Activated naive CD4-positive, alpha-beta T cell treated with anti-CD3 and anti-CD28 coated beads for 36 hours (primary cell): ENCODE data around the gene RAPGEF1. TPM values are rescaled to one million over a fixed set of nuclear protein-coding genes. Genes with fewer than 3 reads are reported as not detected.

ENCODE experiments used
- CTCF ChIA-PET: fragments of 350-600 bp; sonication (Branson Sonifier 250); formaldehyde crosslinking; loops from one replicate; lab custom pipeline; 2021; ENCODE audit warnings: antibody characterized with exemption; lab: Charles Lee
- DNase-seq: peaks from one replicate; pipeline ENCODE4 v3.0.0-alpha.2; 2020
- H3K27ac Mint-ChIP-seq: one replicate; pipeline ENCODE4 v1.8.0; 2021; ENCODE audit warnings: mild to moderate bottlenecking, mixed read lengths
- H3K27me3 Mint-ChIP-seq: one replicate; pipeline ENCODE4 v1.8.0; 2021; ENCODE audit warnings: low read depth, mixed read lengths
- H3K36me3 Mint-ChIP-seq: one replicate; pipeline ENCODE4 v1.8.0; 2021; ENCODE audit warnings: low read depth, mixed read lengths
- H3K4me1 Mint-ChIP-seq: one replicate; pipeline ENCODE4 v1.8.0; 2021; ENCODE audit warnings: low read depth, mixed read lengths
- H3K4me3 Mint-ChIP-seq: one replicate; pipeline ENCODE4 v1.8.0; 2021; ENCODE audit warnings: mild to moderate bottlenecking, moderate library complexity, mixed read lengths
- H3K9me3 Mint-ChIP-seq: one replicate; pipeline ENCODE4 v1.8.0; 2021; ENCODE audit warnings: mixed read lengths
- intact Hi-C: fragments of 100-400 bp; cut with micrococcal nuclease; formaldehyde crosslinking; loops from one replicate; pipeline ENCODE4 v1.15.1; 2023
- total RNA-seq, 2 experiments: library from RNA; stranded (reverse); gene quantifications; one replicate each; pipeline ENCODE4 v1.2.3, GENCODE V29; 2021

The RAPGEF1 gene, protein sequence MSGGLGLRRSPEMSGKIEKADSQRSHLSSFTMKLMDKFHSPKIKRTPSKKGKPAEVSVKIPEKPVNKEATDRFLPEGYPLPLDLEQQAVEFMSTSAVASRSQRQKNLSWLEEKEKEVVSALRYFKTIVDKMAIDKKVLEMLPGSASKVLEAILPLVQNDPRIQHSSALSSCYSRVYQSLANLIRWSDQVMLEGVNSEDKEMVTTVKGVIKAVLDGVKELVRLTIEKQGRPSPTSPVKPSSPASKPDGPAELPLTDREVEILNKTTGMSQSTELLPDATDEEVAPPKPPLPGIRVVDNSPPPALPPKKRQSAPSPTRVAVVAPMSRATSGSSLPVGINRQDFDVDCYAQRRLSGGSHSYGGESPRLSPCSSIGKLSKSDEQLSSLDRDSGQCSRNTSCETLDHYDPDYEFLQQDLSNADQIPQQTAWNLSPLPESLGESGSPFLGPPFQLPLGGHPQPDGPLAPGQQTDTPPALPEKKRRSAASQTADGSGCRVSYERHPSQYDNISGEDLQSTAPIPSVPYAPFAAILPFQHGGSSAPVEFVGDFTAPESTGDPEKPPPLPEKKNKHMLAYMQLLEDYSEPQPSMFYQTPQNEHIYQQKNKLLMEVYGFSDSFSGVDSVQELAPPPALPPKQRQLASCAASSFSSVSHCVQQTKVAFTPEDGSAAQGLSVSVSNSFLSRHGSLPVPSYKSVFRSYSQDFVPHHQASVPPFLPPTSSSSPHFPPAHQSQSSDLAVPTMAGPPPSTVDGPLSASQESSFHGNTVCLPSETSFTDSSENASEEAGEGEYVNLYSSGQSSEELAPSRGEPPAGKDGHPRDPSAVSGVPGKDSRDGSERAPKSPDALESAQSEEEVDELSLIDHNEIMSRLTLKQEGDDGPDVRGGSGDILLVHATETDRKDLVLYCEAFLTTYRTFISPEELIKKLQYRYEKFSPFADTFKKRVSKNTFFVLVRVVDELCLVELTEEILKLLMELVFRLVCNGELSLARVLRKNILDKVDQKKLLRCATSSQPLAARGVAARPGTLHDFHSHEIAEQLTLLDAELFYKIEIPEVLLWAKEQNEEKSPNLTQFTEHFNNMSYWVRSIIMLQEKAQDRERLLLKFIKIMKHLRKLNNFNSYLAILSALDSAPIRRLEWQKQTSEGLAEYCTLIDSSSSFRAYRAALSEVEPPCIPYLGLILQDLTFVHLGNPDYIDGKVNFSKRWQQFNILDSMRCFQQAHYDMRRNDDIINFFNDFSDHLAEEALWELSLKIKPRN (N-terminal part only)
- 10 to 100 TPM; 55.9 to 59.9 TPM for total RNA-seq

DNA sequence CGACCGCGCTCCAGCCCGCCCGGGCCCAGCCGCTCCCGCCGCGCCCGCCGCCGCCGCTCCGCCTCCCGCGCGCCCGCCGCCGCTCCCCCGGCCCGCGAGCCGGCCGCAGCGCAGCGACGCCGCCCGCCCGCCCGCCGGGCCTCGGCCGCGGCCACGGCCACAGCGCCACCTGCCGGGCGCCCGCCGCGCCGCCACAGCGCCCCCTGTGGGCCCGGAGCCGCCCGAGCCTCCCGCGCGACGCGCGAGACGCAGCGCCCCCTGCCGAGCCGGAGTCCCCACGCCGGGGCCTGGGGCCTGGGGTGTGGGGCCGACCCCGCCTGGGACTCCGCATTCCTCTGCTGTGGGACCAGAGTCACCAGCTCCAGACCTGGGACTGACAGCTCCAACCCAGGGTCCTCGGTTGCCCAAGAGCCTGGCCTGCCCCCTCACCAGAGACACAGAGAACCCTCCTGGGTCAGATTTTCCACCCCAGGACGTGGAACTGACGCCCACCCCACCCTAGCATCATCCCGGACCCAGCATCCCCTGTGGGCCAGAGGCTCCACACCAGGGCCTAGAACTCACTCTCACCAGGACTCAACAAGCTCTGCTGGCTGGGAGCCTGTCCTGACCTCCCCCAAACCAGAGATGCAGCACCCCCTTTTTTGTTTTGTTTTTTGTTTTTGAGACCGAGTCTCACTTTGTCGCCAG lies at the start of gene RAPGEF1:
Gene RAPGEF1 (minus strand): TSS at position 118 of the 690 bp plus-strand sequence. CDS start 246 bp downstream, outside the sequence.
- H3K4me1 Mint-ChIP-seq, result peaks cover 59% of the 10 kb centered on the region

DNA sequence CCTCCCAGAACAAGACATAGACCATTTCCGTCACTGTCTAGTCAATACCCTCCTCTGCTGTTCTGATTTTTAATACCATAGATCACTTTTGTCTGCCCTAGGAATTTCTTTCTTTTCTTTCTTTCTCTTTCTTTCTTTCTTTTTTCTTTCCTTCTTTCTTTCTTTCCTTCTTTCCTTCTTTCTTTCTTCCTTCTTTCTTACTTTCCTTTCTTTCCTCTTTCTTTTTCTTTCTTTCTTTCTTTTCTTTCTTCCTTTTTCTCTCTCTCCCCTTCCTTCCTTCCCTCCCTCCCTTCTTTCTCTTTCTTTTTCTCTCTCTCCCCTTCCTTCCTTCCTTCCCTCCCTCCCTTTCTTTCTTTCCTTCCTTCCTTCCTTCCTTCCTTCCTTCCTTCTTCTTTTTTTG lies 49.0 kb upstream of the RAPGEF1 start:
- no peak for DNase-seq
- intact Hi-C loops, result no loop called here
- Mint-ChIP-seq H3K4me1 (no peaks in the 10 kb centered on the region), H3K27me3 (peaks cover 28% of the 10 kb centered on the region), H3K36me3 (no peaks in the 10 kb centered on the region), H3K9me3 (no peaks in the 10 kb centered on the region), H3K27ac (no peak overlapping the region), H3K4me3 (no peak overlapping the region)
- CTCF ChIA-PET, result interaction anchor here (1.3 kb wide), 1 partner anchor 29 kb away, joined by 8 read pairs; no protein-coding TSS in a partner anchor

More for the DNA sequence above, at the start of gene RAPGEF1:
- intact Hi-C loops, result loop anchor here (1.0 to 5.0 kb wide), 3 partner anchors 9 to 238 kb away; partner anchors contain the start of gene POMT1
- Mint-ChIP-seq H3K27ac (peak within 1 kb of the TSS; percentile 88), H3K9me3 (no peaks in the 10 kb centered on the region), H3K4me3 (peak within 1 kb of the TSS; percentile 88), H3K36me3 (peaks cover 2% of the 10 kb centered on the region), H3K27me3 (no peaks in the 10 kb centered on the region)
- peak; percentile 78 for DNase-seq
- CTCF ChIA-PET, result interaction anchor here (0.6 to 3.6 kb wide), 22 partner anchors 9 to 155 kb away, joined by 3 to 52 read pairs (median 4); no protein-coding TSS in a partner anchor

DNA sequence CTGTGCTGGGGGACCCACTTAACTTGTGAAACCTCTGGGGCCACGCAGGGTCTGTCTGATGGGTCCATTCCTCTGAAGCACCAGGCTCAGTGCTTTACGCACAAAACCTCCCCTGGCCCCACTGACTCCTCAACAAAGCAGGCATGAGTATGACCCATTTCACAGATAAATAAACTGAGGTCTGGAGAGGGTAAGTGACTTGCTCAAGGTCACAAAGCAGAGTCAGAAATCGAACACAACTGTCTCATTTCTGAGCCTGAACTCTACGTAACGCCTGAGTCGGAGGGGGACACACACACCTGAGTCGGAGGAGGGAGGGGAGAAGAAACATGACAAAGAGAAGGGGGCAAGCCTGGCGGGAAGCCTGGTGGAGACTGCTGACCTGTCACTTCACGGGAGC lies 48.0 kb upstream of the RAPGEF1 start:
- Mint-ChIP-seq H3K27me3 (peaks cover 37% of the 10 kb centered on the region), H3K9me3 (peaks cover 6% of the 10 kb centered on the region), H3K36me3 (no peaks in the 10 kb centered on the region), H3K4me3 (no peak overlapping the region), H3K4me1 (no peaks in the 10 kb centered on the region), H3K27ac (no peak overlapping the region)
- CTCF ChIA-PET, result no interaction called here
- DNase-seq, result no peak
- intact Hi-C loops, result no loop called here

DNA sequence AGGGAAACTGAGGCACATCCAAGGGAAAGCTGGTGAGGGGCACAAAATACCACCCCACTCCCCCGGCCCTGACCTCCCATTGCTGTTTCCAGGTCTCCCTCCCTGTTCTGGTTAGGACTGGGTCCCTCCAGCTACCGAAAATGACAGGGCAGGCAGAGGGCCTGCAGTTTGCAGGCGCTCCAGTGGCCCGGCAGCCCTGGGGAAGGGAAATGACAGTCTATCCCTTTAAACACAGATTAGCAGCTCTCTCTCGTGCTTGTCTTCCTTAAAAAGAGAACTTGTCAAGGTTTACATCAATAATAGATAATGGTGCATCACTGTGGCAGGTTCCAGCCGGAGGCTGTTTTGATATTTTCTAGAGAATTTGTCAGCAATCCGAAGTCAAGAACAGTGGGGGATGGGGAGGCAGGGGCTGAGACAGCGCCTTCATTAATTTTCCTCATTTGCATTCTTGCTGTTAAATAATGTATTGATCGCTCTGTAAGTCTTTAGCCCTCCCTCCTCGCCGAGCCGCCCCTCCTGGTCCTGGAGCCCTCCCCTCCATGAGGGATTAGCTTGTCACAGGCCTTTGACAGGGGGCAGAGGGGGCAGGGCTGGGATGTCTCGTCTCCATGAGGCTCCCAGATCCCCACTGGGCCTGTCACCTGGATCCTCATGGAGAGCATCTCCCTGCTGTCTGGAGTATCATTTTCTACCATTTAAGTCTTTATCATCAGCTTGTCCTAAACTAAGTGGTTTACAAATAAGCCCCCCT lies 45.0 kb upstream of the RAPGEF1 start:
- no peak overlapping the region for H3K27ac Mint-ChIP-seq
- intact Hi-C loops, result no loop called here
- no peak overlapping the region for H3K4me3 Mint-ChIP-seq
- peaks cover 7% of the 10 kb centered on the region for H3K4me1 Mint-ChIP-seq
- DNase-seq, result no peak
- peaks cover 34% of the 10 kb centered on the region for H3K27me3 Mint-ChIP-seq
- CTCF ChIA-PET, result interaction anchor here (0.5 kb wide), 1 partner anchor 362 kb away, joined by 5 read pairs; no protein-coding TSS in a partner anchor
- H3K9me3 Mint-ChIP-seq, result peaks cover 6% of the 10 kb centered on the region
- no peaks in the 10 kb centered on the region for H3K36me3 Mint-ChIP-seq

DNA sequence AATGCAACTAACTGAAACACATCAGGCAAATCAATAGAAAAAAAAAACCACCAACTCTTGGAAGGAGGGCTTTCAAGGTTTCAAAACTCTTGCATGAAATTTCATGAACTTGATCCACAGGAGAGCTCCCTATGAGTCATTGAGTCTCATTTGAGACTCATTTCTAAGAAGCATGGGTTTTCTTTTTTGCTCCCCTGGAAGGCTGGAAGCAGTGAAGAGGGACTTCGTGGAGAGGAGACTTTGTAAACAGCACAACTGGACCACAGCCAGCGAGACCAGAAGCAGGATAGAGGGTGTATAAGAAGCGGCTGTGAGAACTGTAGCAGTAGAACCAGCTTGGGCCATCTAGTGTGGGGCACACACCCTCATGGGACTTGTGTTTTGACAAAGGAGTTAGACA lies 41.2 kb upstream of the RAPGEF1 start:
- peaks cover 6% of the 10 kb centered on the region for H3K9me3 Mint-ChIP-seq
- H3K4me1 Mint-ChIP-seq, result peaks cover 7% of the 10 kb centered on the region
- no peak overlapping the region for H3K27ac Mint-ChIP-seq
- CTCF ChIA-PET, result interaction anchor here (0.6 kb wide), 1 partner anchor 30 kb away, joined by 3 read pairs; no protein-coding TSS in a partner anchor
- DNase-seq, result no peak
- H3K4me3 Mint-ChIP-seq, result no peak overlapping the region
- H3K27me3 Mint-ChIP-seq, result peaks cover 36% of the 10 kb centered on the region
- intact Hi-C loops, result no loop called here
- no peaks in the 10 kb centered on the region for H3K36me3 Mint-ChIP-seq

DNA sequence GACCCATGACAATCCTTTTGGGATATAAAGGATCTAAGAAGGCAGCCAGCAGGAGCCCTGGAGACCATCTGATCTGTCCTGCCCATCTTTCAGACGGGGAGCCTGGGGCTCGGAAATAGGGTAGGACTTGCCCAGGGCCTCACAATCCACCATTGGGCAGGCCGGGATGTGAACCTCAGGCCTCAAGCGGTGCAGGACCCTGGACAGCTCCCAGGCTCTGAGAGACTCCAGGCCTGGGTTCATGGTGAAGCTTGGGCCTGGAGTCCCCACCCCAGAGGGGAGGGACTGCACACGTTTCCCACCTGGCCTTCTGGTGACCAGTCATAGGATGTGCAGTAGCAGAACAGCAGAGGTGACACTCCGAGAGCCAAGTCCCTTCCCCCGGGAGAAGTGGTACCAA lies 36.6 kb upstream of the RAPGEF1 start:
- Mint-ChIP-seq H3K27ac (no peak overlapping the region), H3K4me1 (peaks cover 7% of the 10 kb centered on the region), H3K9me3 (no peaks in the 10 kb centered on the region), H3K4me3 (no peak overlapping the region), H3K36me3 (no peaks in the 10 kb centered on the region), H3K27me3 (peaks cover 27% of the 10 kb centered on the region)
- CTCF ChIA-PET, result no interaction called here
- peak; percentile 63 for DNase-seq
- intact Hi-C loops, result no loop called here

DNA sequence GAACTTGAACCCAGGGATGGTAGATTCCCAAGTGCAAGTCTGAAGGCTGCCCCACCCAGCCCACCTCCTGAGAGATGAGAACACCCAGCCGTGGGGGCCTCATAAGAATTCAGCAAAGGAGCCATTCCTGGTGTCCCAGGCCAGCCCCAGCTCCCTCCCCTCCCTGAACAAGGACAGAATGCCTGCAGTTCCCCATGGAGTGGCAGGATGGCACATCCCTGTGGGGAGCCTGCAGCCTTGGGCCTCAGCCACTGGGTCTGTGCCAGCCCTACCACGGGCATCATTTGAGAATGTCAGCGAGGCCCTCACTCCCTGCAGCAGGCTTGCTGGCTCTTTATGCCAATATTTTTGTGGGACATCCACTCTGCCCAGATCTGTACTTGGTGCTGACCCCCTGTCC lies 36.2 kb upstream of the RAPGEF1 start:
- H3K4me3 Mint-ChIP-seq, result no peak overlapping the region

DNA sequence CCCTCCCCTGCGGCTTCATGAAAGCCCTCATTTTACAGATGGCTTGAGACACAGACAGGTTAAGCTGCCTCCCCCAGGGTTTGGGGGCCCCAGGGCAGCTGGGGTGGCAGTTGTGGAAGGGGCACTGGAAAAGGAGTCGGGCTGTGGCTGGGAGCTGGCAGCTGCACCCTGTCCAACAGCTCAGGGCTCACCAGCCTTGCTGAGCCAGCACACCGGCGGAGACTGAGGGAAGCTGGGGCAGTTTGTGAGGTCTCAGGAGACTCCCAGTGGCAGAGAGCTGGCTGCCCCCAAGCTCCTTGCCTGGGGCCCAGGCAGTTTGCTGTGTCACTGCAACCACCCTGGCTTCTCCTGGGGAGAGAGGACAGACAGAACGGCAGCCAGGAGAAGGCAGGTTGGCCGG lies 34.8 kb upstream of the RAPGEF1 start:
- no peaks in the 10 kb centered on the region for H3K4me1 Mint-ChIP-seq
- H3K4me3 Mint-ChIP-seq, result no peak overlapping the region
- H3K9me3 Mint-ChIP-seq, result no peaks in the 10 kb centered on the region
- no peak for DNase-seq
- intact Hi-C loops, result no loop called here
- no peak overlapping the region for H3K27ac Mint-ChIP-seq
- no peaks in the 10 kb centered on the region for H3K36me3 Mint-ChIP-seq
- H3K27me3 Mint-ChIP-seq, result peaks cover 30% of the 10 kb centered on the region
- CTCF ChIA-PET, result interaction anchor here (0.9 to 1.1 kb wide), 2 partner anchors 12 to 462 kb away, joined by 3 read pairs; no protein-coding TSS in a partner anchor

More for the DNA sequence above, 36.2 kb upstream of the RAPGEF1 start:
- intact Hi-C loops, result no loop called here
- Mint-ChIP-seq H3K4me1 (peaks cover 5% of the 10 kb centered on the region), H3K9me3 (no peaks in the 10 kb centered on the region), H3K36me3 (no peaks in the 10 kb centered on the region), H3K27me3 (peaks cover 27% of the 10 kb centered on the region), H3K27ac (no peak overlapping the region)
- DNase-seq, result no peak
- CTCF ChIA-PET, result no interaction called here

DNA sequence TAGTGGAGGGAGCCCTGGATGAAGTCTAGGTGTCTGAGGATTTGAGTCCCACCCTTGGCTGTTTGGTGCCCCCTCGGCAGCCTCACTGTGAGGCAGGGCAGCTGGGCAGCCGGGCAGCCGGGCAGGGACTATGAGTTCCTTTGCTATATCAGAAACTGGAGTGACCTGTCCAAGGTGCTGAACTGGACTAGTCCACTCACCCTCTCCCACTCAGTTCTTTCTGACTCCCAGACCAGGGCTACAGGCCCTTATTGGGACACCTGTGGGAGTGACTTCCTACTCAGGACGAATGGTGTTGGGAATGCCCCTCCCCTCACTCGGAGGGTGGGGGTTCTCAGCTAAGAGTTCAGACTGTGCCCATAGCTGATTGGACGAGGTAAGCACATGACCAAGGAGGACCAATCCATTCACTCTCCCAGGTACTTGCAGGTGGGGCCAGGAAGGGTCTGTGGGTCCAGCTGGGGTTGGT lies 34.1 kb upstream of the RAPGEF1 start:
- Mint-ChIP-seq H3K27me3 (peaks cover 27% of the 10 kb centered on the region), H3K4me1 (no peaks in the 10 kb centered on the region), H3K4me3 (no peak overlapping the region), H3K9me3 (no peaks in the 10 kb centered on the region), H3K27ac (no peak overlapping the region), H3K36me3 (no peaks in the 10 kb centered on the region)
- intact Hi-C loops, result no loop called here
- CTCF ChIA-PET, result interaction anchor here (0.9 to 1.1 kb wide), 2 partner anchors 11 to 462 kb away, joined by 3 read pairs; no protein-coding TSS in a partner anchor
- peak; percentile 60 for DNase-seq

DNA sequence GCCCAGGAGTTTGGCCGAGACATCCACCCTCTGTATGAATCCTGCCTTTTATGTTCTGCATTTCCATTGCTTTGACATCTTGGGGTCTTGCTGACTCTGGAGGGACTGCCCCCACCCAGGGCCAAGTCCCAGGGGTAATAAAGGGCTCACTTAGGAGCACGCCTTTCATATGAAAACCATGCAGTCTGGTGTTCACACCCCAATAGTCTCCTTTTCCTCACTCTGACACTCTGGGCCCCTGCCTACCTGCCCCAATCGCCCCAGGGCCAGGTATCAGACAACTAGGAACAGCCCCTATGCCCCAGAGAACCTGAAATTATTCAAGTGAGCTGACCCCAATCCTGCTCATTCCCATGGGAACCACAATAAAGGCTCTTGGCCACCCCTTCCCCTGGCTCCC lies 33.1 kb upstream of the RAPGEF1 start:
- no peaks in the 10 kb centered on the region for H3K4me1 Mint-ChIP-seq
- no peak overlapping the region for H3K27ac Mint-ChIP-seq
- no peak overlapping the region for H3K4me3 Mint-ChIP-seq
- peaks cover 22% of the 10 kb centered on the region for H3K27me3 Mint-ChIP-seq
- H3K36me3 Mint-ChIP-seq, result no peaks in the 10 kb centered on the region
- CTCF ChIA-PET, result no interaction called here
- intact Hi-C loops, result no loop called here
- DNase-seq, result no peak
- H3K9me3 Mint-ChIP-seq, result no peaks in the 10 kb centered on the region
